Lower leg skin (tissue), 3 donors: ENCODE measurements around the gene LRRC34.

Experiments
- POLR2A ChIP-seq, 2 donors: fragments of 450-650 bp; IDR thresholded peaks; one replicate each; pipeline ENCODE4 v1.6.1; 2016 to 2017; ENCODE audit warnings: antibody characterized with exemption in 2 of 2, mild to moderate bottlenecking in 1 of 2, moderate library complexity in 1 of 2
- TF ChIP-seq, protein P1 (sequence below), 3 donors: fragments of 450-650 bp; IDR thresholded peaks; one replicate each; pipeline ENCODE4 v1.5.1; 2016; ENCODE audit warnings: antibody characterized with exemption in 3 of 3, mild to moderate bottlenecking in 3 of 3, moderate library complexity in 2 of 3

DNA sequence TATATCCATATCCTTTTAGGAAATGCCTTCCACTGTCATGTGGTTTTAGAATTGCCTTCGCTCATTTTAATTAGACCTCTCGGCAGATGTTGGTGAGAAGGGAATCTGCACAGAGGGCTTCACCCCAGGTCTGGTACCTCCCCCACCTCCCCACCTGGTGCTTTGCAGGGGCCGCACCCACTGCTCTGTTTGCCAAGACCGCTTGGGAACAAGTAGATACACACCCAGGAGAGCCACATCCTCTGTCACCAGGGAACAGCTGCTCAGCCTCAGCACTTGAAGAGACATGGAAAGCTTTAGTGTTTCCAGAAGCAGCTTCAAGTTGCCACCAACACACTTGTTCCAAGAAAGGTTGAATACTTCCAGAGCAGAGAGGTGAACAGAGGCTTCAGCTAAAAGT, 35.2 kb upstream of the LRRC34 start:
- TF ChIP-seq, protein P1, sequence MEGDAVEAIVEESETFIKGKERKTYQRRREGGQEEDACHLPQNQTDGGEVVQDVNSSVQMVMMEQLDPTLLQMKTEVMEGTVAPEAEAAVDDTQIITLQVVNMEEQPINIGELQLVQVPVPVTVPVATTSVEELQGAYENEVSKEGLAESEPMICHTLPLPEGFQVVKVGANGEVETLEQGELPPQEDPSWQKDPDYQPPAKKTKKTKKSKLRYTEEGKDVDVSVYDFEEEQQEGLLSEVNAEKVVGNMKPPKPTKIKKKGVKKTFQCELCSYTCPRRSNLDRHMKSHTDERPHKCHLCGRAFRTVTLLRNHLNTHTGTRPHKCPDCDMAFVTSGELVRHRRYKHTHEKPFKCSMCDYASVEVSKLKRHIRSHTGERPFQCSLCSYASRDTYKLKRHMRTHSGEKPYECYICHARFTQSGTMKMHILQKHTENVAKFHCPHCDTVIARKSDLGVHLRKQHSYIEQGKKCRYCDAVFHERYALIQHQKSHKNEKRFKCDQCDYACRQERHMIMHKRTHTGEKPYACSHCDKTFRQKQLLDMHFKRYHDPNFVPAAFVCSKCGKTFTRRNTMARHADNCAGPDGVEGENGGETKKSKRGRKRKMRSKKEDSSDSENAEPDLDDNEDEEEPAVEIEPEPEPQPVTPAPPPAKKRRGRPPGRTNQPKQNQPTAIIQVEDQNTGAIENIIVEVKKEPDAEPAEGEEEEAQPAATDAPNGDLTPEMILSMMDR (IDR thresholded peaks at IDR 0.05), result no peak
- TF ChIP-seq POLR2A (IDR thresholded peaks at IDR 0.05), result no peak
